HepG2 (cell line): Measurements from ENCODE around the gene SREK1. TPM values are rescaled to one million over a fixed set of nuclear protein-coding genes. Genes with fewer than 3 reads are reported as not detected.

Experiments
- ATAC-seq: fragments of 200-7000 bp; cut with Tn5 transposase; 3 replicates; pipeline ENCODE4 v1.9.1; 2020; ENCODE audit warnings: mild to moderate bottlenecking, moderate library complexity
- BruUV-seq: library from RNA; stranded (reverse); fragments of 400-500 nt; replicated peaks from 2 replicates; lab custom pipeline; 2021; lab: Mats Ljungman, UMichigan
- CTCF ChIA-PET: fragments of 300-600 bp; formaldehyde crosslinking; extraction: SDS; loops from one replicate; lab custom pipeline; 2021; ENCODE audit warnings: low total read pairs, inconsistent platforms, low intra/inter-chr PET ratio; lab: Yijun Ruan, JAX
- POLR2A ChIA-PET: fragments of 350-600 bp; sonication (Branson Sonifier 250); formaldehyde crosslinking; loops from one replicate; lab custom pipeline; 2020; ENCODE audit warnings: antibody characterized with exemption, inconsistent platforms; lab: Yijun Ruan, JAX
- DNase-seq: peaks from one replicate; pipeline ENCODE4 v3.0.0-alpha.2; 2015; ENCODE audit warnings: low spot score
- FAIRE-seq: peaks from 3 replicates; lab custom pipeline; 2011; peaks lifted over from hg19 to GRCh38; lab: Jason Lieb, UNC
- H2AFZ ChIP-seq: one replicate; pipeline ENCODE4 v1.6.1; 2011; ENCODE audit warnings: low read length, inconsistent platforms
- H3K27ac ChIP-seq: fragments of 300-600 bp; 3 replicates; pipeline ENCODE4 v1.8.0; 2011; ENCODE audit warnings: mixed run types, mild to moderate bottlenecking, mixed read lengths, low read length, inconsistent platforms; ENCODE audit not compliant: insufficient read depth; ENCODE audit errors: extremely low read length
- H3K27me3 ChIP-seq, 2 experiments: fragments of 200-600 bp in 1 of 2; 2 replicates in 1 of 2; 3 replicates in 1 of 2; pipeline versions ENCODE4 v1.6.0 to v1.8.0; 2011; ENCODE audit warnings: low read length in 2 of 2, mild to moderate bottlenecking in 2 of 2, moderate library complexity in 2 of 2, inconsistent platforms in 1 of 2; ENCODE audit not compliant: insufficient read depth in 2 of 2, control insufficient read depth in 1 of 2
- H3K36me3 ChIP-seq, 2 experiments: fragments of 200-600 bp in 1 of 2; replicated peaks in 1 of 2; 2 replicates in 1 of 2; 3 replicates in 1 of 2; pipeline versions ENCODE4 v1.5.1 to v1.8.0; 2011; ENCODE audit warnings: low read length in 2 of 2, inconsistent platforms in 1 of 2; ENCODE audit not compliant: insufficient read depth in 2 of 2, control insufficient read depth in 1 of 2
- H3K4me1 ChIP-seq: 2 replicates; pipeline ENCODE4 v1.5.1; 2012; ENCODE audit warnings: low read length, inconsistent platforms; ENCODE audit not compliant: insufficient read depth
- H3K4me2 ChIP-seq: 2 replicates; pipeline ENCODE4 v1.6.0; 2011; ENCODE audit warnings: low read depth, low read length, inconsistent platforms
- H3K4me3 ChIP-seq, 3 experiments: fragments of 200-600 bp in 1 of 3; sonication (generic), shearing (Covaris generic) in 1 of 3; replicated peaks in 1 of 3; 2 replicates each; pipeline ENCODE4 v1.5.1; 2011 to 2016; ENCODE audit warnings: low read length in 3 of 3, inconsistent platforms in 2 of 3, low read depth in 2 of 3, mild to moderate bottlenecking in 2 of 3, control low read depth in 1 of 3, mixed read lengths in 1 of 3; ENCODE audit not compliant: insufficient read depth in 1 of 3
- H3K79me2 ChIP-seq: one replicate; pipeline ENCODE4 v1.6.1; 2011; ENCODE audit warnings: low read length, inconsistent platforms; ENCODE audit not compliant: insufficient read depth
- H3K9ac ChIP-seq: 2 replicates; pipeline ENCODE4 v1.6.0; 2011; ENCODE audit warnings: mild to moderate bottlenecking, low read depth, low read length, inconsistent platforms; ENCODE audit not compliant: insufficient read depth
- H3K9me3 ChIP-seq: 2 replicates; pipeline ENCODE4 v1.5.1; 2012; ENCODE audit warnings: mild to moderate bottlenecking, low read length
- H4K20me1 ChIP-seq: 2 replicates; pipeline ENCODE4 v1.6.0; 2011; ENCODE audit warnings: inconsistent platforms, mild to moderate bottlenecking, low read length, moderate library complexity; ENCODE audit not compliant: insufficient read depth
- BCLAF1 ChIP-seq: fragments of 450-650 bp; IDR thresholded peaks from 2 replicates; pipeline ENCODE4 v1.6.1; 2017; ENCODE audit warnings: mild to moderate bottlenecking
- EP300 ChIP-seq, 3 experiments: sonication (generic) in 1 of 3; formaldehyde crosslinking in 1 of 3; IDR thresholded peaks; 2 replicates each; pipeline versions ENCODE4 v1.5.1 to v1.6.1; 2011 to 2020; ENCODE audit warnings: low read depth in 2 of 3, low read length in 2 of 3, borderline replicate concordance in 1 of 3, improper control_type of control experiment in 1 of 3, mild to moderate bottlenecking in 1 of 3, missing genetic modification reagents in 1 of 3, moderate library complexity in 1 of 3
- FLYWCH1 ChIP-seq: sonication (generic); formaldehyde crosslinking; IDR thresholded peaks from 2 replicates; pipeline ENCODE4 v1.8.1; 2023; ENCODE audit warnings: mild to moderate bottlenecking, missing genetic modification reagents
- HIC2 ChIP-seq: sonication (generic); formaldehyde crosslinking; IDR thresholded peaks from 2 replicates; pipeline ENCODE4 v1.9.0; 2022; ENCODE audit warnings: low read depth, missing genetic modification reagents
- JUNB ChIP-seq: sonication (generic); formaldehyde crosslinking; IDR thresholded peaks from 2 replicates; pipeline ENCODE4 v1.8.0; 2022; ENCODE audit warnings: missing genetic modification reagents, mild to moderate bottlenecking, borderline replicate concordance
- MAFK ChIP-seq, 2 experiments: IDR thresholded peaks in 1 of 2; conservative IDR thresholded peaks in 1 of 2; 2 replicates each; pipeline ENCODE4 v1.6.1; 2011; ENCODE audit warnings: improper control_type of control experiment in 2 of 2, low read length in 2 of 2
- PAX8 ChIP-seq: sonication (generic); formaldehyde crosslinking; IDR thresholded peaks from 2 replicates; pipeline ENCODE4 v1.8.0; 2022; ENCODE audit warnings: mild to moderate bottlenecking, missing genetic modification reagents, borderline replicate concordance
- RFXANK ChIP-seq: IDR thresholded peaks from 2 replicates; pipeline ENCODE4 v1.6.1; 2016
- RORA ChIP-seq: sonication (generic); formaldehyde crosslinking; IDR thresholded peaks from 2 replicates; pipeline ENCODE4 v1.5.0; 2020; ENCODE audit warnings: mild to moderate bottlenecking, missing genetic modification reagents, moderate library complexity
- SALL1 ChIP-seq: sonication (generic); formaldehyde crosslinking; IDR thresholded peaks from 2 replicates; pipeline ENCODE4 v1.8.0; 2022; ENCODE audit warnings: mild to moderate bottlenecking, missing genetic modification reagents
- TBP ChIP-seq: sonication (generic); formaldehyde crosslinking; IDR thresholded peaks from 2 replicates; pipeline ENCODE4 v1.5.0; 2020; ENCODE audit warnings: missing genetic modification reagents
- TOPORS ChIP-seq: sonication (generic); formaldehyde crosslinking; IDR thresholded peaks from 2 replicates; pipeline ENCODE4 v1.8.0; 2023; ENCODE audit warnings: mild to moderate bottlenecking, missing genetic modification reagents
- ZBTB38 ChIP-seq: sonication (generic); formaldehyde crosslinking; IDR thresholded peaks from 2 replicates; pipeline ENCODE4 v1.5.1; 2020; ENCODE audit warnings: mild to moderate bottlenecking, missing genetic modification reagents
- ZNF138 ChIP-seq: sonication (generic); formaldehyde crosslinking; IDR thresholded peaks from 2 replicates; pipeline ENCODE4 v1.5.0; 2020; ENCODE audit warnings: mild to moderate bottlenecking, low read depth, missing genetic modification reagents
- ZNF264 ChIP-seq: sonication (generic); formaldehyde crosslinking; IDR thresholded peaks from 2 replicates; pipeline ENCODE4 v1.4.0; 2020; ENCODE audit warnings: missing genetic modification reagents
- ZNF317 ChIP-seq: sonication (generic); formaldehyde crosslinking; IDR thresholded peaks from 2 replicates; pipeline ENCODE4 v1.5.0; 2020; ENCODE audit warnings: mild to moderate bottlenecking, missing genetic modification reagents
- ZNF7 ChIP-seq: IDR thresholded peaks from 2 replicates; pipeline ENCODE4 v1.6.1; 2016; ENCODE audit warnings: missing biosample characterization, missing genetic modification reagents
- ZNF878 ChIP-seq: sonication (generic); formaldehyde crosslinking; IDR thresholded peaks from 2 replicates; pipeline ENCODE4 v1.8.1; 2023; ENCODE audit warnings: mild to moderate bottlenecking, missing genetic modification reagents, moderate library complexity
- ZSCAN31 ChIP-seq: sonication (generic); formaldehyde crosslinking; IDR thresholded peaks from 2 replicates; pipeline ENCODE4 v1.5.0; 2020; ENCODE audit warnings: low read depth, mild to moderate bottlenecking, missing genetic modification reagents
- WGBS: methylation state at CpG from one replicate; pipeline ENCODE4 v1.1.6; 2017; ENCODE audit warnings: low lambda C conversion rate; 5-methylcytosine and 5-hydroxymethylcytosine counted together
- in situ Hi-C: cut with HindIII; loops from 2 replicates; pipeline ENCODE4 v1.10.0; 2017; ENCODE audit warnings: low pct_unique_long_range_greater_than_20kb; ENCODE audit not compliant: extremely low pct_ligation_motif_present
- intact Hi-C: fragments of 100-400 bp; cut with micrococcal nuclease; formaldehyde crosslinking; loops from one replicate; pipeline ENCODE4 v1.10.0; 2022; ENCODE audit not compliant: unreplicated experiment
- polyA plus RNA-seq, 8 experiments: library from polyadenylated mRNA; depleted of rRNA in 3 of 8; stranded (reverse) in 7 of 8; unstranded in 1 of 8; fragments of >200 nt; fragmentation: Illumina TruSeq in 4 of 8; extraction: Trizol in 4 of 8; gene quantifications; 2 replicates each; pipeline versions ENCODE4 v1.2.1 to v1.2.3, GENCODE V29; 2011 to 2016; ENCODE audit warnings: low read depth in 4 of 8, missing spikeins in 1 of 8, mixed read lengths in 1 of 8; ENCODE audit not compliant: insufficient read depth in 1 of 8
- total RNA-seq, 5 experiments: library from RNA; depleted of rRNA; stranded (reverse); fragments of >200 nt; fragmentation: Illumina TruSeq; extraction: Trizol; gene quantifications; 2 replicates each; pipeline ENCODE4 v1.2.3, GENCODE V29; 2016; ENCODE audit warnings: low read depth in 1 of 5
- TF ChIP-seq, protein P1 (sequence below): sonication (generic); formaldehyde crosslinking; IDR thresholded peaks from 2 replicates; pipeline ENCODE4 v1.8.1; 2023; ENCODE audit warnings: mild to moderate bottlenecking, missing genetic modification reagents

SREK1 gene
- total and polyA plus RNA-seq, 2 of the 13 experiments (the other 11 are each of a cell fraction or from before 2014, with no cell fraction given) = 60.6 to 90.9 TPM

GRCh38 chr5:66224274-66224673 lies 80.2 kb downstream of the SREK1 start:
- no peak for DNase-seq
- Histone ChIP-seq H3K36me3 (no peaks in the 10 kb centered on the region), H3K4me1 (0 out of 2 replicates have a peak, but pooled peaks cover 10% of the 10 kb centered on the region), H3K9me3 (no peaks in the 10 kb centered on the region), H3K79me2 (no peaks in the 10 kb centered on the region), H3K27me3 (no peaks in the 10 kb centered on the region)
- POLR2A ChIA-PET = no interaction called here
- no peak for ATAC-seq
- WGBS = 34% methylated on average over 3 of the region's 3 CpGs
- no peak for TF ChIP-seq MAFK (conservative IDR thresholded peaks at IDR 0.05 in 1 of 2, IDR thresholded peaks at IDR 0.05 in 1 of 2; ENCODE audit: low read length in 2 of 2)
- no peak for TF ChIP-seq RORA
- no peak for TF ChIP-seq ZNF878 (CRISPR knock-in tag)
- TF ChIP-seq HIC2 = no peak
- TF ChIP-seq PAX8 (CRISPR knock-in tag) = no peak
- TF ChIP-seq ZNF317 (CRISPR knock-in tag) = no peak
- TF ChIP-seq JUNB (CRISPR knock-in tag) = no peak
- TF ChIP-seq ZNF7 (CRISPR knock-in tag) = no peak
- TF ChIP-seq ZNF264 (CRISPR knock-in tag) = no peak
- no peak for TF ChIP-seq BCLAF1
- TF ChIP-seq EP300 (IDR thresholded peaks at IDR 0.05; ENCODE audit: low read depth in 2 of 2, low read length in 2 of 2) = no peak
- TF ChIP-seq EP300 (CRISPR knock-in tag; IDR thresholded peaks at IDR 0.05; ENCODE audit: borderline replicate concordance) = no peak
- TF ChIP-seq TOPORS (CRISPR knock-in tag) = no peak
- TF ChIP-seq ZSCAN31 (CRISPR knock-in tag) = no peak
- TF ChIP-seq, protein P1, sequence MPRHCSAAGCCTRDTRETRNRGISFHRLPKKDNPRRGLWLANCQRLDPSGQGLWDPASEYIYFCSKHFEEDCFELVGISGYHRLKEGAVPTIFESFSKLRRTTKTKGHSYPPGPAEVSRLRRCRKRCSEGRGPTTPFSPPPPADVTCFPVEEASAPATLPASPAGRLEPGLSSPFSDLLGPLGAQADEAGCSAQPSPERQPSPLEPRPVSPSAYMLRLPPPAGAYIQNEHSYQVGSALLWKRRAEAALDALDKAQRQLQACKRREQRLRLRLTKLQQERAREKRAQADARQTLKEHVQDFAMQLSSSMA (CRISPR knock-in tag) = no peak
- no peak for TF ChIP-seq ZNF138 (CRISPR knock-in tag)
- TF ChIP-seq FLYWCH1 (CRISPR knock-in tag) = no peak
- TF ChIP-seq ZBTB38 (CRISPR knock-in tag) = no peak
- TF ChIP-seq SALL1 (CRISPR knock-in tag) = no peak
- no peak for TF ChIP-seq TBP (CRISPR knock-in tag)
- no peak for TF ChIP-seq RFXANK (CRISPR knock-in tag)
- TF ChIP-seq, all 625 proteins: peak for 0
- Histone ChIP-seq H3K4me2 (no peak overlapping the region), H3K27ac (no peak overlapping the region), H4K20me1 (no peaks in the 10 kb centered on the region), H3K4me3 (no peak overlapping the region), H3K9ac (no peak overlapping the region), H2AFZ (no peak overlapping the region)
- in situ Hi-C loops = no loop called here
- intact Hi-C loops = loop anchor here (5.0 kb wide), 1 partner anchor 482 kb away; no protein-coding TSS in a partner anchor
- no TSS peak for BruUV-seq
- no peak for FAIRE-seq
- CTCF ChIA-PET = no interaction called here
